Stimulated activated CD8-positive, alpha-beta memory T cell treated with anti-CD3 and anti-CD28 coated beads, Interleukin-4, amount 100 ng/mL, for 1 hour (primary cell): ENCODE measurements around the gene SYNM.

Experiments used
- DNase-seq, 2 donors: peaks; one replicate each; pipeline ENCODE4 v3.0.0-alpha.2; 2020; ENCODE audit warnings: low read depth in 2 of 2, low spot score in 1 of 2

SYNM gene

DNA sequence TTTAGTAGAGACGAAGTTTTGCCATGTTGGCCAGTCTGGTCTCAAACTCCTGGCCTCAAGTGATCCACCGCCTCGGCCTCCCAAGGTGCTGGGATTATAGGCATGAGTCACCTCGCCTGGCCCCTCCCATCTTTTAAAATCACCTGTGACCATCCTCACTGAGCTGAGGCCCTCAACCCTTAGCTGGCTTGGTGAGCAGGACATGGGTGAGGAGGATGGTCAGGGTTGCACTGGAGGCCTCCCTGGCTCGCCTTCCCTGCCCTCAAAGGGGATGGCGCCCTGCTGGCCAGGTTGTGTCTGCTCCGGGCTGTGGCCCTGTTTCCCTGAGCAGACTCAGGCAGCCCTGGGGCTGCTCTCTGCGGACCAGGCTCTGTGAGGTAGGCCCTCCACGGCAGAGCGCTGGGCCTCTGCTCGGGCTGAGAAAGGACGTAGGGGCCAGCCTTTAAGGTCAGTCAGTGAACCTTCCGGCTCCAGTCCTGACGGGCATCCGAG, 33.7 kb downstream of the SYNM start:
- no peak for DNase-seq

DNA sequence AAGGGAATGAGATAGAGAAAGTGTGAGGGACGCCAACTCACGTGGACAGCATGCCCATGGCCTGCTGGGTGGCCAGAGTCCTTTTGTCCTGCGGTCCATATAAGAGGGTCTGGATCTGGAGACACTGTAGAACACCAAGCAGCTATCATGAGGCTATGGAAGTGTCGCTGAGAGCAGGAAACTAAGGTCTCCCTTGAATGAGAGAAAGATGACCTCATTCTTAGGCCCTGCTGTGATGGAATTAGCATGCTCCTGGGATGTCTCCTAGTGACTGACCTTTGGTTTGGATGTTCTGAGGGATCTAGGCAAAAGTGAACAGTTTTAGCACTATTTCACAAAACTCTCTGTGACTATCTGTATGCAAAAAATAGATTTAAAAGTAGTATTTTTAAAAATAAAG, 34.4 kb downstream of the SYNM start:
- DNase-seq, result no peak

DNA sequence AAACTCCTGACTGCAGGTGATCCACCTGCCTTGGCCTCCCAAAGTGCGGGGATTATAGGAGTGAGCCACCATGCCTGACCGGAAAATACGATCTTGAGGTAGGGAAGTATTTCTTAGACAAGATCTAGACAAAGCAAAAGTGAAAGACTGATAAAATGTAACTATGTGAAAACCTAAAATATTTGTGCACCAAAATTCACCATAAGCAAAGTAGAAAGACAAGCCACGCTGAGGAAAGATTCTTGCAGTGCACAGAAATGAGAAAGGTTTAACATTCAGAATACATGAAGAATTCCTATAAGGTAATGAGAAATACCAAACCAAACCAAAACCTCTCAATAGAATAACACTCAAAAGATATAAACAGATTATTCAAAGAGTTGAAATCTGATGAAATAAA, 35.7 kb downstream of the SYNM start:
- DNase-seq, result no peak

DNA sequence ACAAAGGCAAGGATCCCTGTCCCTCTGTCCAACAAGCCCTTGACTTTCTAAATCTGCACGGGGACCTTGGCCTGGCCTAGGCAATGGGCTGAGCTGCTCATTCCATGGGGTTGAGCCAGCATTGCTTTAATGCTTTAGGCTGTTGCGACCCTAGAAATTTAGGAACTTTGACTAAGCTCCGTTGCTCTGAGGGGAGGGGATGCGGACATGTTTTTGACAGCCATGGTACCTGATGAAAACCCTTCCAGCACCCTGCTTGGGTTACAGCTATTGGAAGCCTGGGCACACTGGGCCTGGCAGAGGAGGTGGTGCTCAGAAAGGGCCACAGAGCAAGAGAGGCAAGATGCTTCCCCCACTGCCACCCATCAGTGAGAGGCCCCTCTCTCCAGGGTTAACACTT, 37.1 kb downstream of the SYNM start:
- no peak for DNase-seq

DNA sequence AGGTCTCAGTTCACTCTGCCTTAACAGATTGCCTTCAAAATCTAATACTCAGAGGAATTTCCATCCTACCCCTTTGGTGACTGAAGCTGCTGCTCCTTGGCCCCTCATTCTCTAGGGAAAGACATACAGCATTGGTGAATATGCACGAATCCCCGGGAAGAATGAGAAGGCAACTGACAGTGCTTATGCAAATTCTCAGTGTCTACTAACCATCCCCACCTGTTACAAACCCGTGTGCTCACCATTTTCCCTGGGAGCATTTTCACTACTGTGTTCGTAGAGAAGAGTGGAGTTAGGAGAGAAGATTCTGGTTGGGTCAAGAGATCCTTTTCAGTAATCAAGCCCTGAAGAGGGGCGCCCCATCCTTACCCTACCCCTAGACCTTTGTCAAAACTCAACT, 37.7 kb downstream of the SYNM start:
- no peak for DNase-seq

DNA sequence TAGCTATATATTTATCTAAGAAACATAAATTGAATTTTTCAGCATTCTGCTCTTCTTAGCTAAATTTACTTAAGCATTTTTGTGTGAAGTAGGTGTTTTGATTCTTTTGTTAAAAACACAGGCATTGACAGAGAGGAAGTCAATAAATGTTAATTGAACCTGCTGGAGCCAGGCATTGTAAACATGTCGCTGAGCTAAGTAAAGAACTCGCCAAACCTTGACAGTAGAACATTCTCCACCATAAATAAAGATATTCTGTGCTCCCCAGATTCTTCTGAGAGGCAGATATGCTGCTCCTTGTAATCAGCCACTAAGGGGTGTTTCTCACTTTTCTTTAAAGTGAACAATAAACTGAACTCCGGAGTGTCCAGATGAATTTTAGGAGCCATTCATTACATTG, 38.4 kb downstream of the SYNM start:
- DNase-seq, result no peak

DNA sequence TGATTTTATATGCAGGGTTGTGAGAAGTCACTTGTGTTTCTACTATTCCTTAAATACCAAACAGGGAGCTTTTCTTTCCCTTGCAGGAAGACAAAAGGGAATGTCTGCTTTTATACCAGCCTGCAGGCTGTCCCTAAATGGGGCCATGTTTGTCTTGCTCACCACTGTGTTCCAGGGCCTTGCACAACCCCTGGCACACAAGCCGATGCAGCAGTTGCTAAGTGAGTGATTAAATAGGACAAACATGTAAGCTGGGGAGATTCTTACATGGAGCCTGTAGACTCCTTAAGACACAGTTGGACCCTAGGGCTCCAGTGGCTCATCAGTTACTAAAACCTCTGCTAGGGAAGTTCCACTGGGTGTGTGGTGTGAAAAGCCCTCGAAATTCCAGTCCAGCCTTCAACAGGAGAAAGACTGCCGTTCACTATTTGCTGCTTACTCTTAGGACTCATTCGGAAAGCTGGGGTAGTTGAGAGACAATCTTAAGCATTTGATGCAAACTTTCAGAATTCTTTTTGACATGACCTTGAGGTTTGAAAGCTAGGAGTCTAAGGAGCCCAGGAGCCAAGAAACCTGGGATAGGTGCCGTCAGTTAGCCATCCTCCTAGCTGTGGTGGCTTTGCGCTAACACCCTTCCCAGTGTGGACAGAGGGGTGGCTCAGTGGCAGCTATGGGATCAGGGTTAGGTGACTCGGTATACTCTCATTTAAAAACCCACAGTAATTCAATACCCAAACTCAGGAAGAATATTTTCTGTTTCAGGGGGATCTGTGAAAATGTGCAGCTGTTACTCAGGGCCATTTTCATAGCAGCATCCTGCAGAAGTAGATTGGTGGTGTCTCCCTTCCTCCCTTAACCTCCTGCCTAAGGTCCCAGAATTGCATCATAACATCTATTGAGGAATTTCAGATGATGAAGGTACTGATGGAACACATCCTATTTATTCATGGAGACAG, 39.1 kb downstream of the SYNM start:
- DNase-seq, result no peak

DNA sequence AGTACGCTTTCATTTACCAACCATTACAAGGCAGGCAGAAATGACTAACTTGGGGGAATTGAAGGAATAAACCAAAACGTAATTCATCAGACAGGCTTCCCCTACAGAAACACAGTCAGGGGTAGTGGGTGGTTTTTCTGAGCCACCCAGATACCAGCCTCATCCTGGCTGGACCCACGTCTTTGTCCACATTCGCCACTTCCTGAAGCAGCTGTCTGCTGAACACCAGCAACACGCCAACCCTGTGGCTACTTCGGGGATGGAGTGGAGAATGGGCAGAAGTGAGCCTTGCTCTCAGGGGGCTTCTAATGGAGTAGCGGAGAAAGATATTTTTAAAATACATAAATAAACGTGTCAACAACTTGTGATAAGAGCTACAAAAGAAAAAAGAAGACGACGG, 40.1 kb downstream of the SYNM start:
- no peak for DNase-seq

DNA sequence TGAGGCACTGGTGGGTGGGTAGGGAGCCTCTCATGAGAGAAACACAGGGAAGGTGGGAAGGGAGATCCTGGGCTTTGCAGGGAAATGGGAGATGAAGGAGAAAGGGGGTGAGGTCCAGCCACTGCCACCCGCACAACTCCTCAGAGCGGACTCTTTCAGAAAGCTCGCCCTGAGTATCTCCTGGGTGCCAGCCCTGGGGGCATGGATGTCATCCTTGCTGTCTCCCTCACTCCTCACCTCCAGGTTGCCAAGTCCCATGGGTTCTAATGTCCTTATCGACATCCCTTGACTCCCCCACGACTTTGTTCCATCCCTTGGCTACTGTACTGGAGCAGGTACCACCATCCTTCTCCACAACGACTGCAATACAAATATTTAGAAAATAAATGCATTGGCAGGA, 40.9 kb downstream of the SYNM start:
- DNase-seq, result no peak

DNA sequence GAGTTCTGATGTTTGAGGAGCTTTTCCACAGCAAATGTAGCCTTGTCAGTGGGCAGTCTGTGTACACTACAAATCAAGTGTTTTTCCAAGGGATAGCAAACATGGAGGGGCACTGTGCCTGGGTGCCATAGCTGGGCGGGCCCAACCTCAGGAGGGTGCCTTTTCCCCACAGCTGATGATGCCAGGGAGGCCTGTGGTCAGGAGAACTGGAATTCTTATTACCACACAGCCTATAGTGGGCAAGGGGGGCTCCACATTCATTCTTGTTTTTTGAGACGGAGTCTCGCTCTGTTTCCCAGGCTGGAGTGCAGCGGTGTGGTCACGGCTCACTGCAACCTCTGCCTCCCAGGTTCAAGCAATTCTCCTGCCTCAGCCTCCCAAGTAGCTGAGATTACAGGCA, 41.8 kb downstream of the SYNM start:
- no peak for DNase-seq

DNA sequence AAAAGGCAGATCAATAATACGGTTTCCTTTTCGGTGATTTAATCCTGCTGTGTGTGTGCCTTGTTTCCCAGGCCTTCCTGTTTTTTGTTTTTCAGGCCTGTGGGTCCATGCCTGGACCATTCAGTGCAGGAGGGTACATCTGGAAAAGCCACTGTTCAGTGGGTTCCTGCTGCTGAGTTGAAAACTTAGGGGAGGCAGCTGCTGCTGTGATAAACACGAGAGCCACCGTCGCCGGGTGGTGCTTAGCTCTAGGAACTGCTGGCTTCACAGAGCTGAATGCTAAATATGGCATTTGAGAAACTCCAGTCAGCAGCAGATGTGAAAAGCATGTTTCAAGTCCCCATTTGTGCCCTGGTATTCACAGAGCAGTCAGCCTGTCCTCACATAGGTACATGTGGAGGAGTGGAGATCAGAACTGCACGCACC, 44.0 kb downstream of the SYNM start:
- no peak for DNase-seq

DNA sequence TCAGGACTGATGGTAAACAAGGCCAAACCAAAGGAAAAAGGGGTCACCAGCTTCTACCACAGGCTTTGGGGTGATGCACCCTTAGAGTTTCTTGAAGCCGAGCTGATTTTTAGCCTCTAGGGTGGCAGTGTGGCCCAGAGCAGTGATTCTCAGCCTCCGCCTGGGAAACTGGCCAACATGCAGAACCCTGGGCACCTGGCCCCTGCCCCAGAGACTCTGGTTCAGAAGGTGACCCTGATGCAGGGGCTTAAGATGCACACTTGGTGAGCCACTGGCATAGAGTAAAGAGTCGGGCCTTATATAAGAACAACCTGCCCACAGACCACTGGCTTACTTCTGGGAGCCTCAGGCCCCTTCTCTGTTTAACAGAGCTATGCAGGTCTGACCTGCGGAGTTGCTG, 44.5 kb downstream of the SYNM start:
- no peak for DNase-seq

DNA sequence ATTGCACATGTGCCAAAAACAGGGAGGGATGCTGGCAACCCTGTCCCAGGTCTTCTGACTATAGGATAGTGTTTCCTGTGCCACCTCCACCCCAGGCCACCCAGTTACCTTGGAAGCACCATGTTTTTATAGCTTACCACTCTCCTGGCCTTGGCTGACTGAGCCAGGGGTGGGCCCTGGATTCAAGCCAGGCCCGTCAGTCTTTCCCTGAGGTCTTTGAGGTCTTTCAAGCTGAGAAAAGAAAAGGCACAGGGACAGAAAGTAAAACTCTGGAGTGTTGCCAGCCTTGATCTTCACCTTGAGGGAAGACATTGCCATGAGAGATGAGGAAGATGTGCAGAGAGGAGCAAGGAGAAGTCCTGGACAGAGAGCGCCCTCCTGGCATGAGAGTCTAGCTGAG, 46.3 kb downstream of the SYNM start:
- DNase-seq, result no peak

DNA sequence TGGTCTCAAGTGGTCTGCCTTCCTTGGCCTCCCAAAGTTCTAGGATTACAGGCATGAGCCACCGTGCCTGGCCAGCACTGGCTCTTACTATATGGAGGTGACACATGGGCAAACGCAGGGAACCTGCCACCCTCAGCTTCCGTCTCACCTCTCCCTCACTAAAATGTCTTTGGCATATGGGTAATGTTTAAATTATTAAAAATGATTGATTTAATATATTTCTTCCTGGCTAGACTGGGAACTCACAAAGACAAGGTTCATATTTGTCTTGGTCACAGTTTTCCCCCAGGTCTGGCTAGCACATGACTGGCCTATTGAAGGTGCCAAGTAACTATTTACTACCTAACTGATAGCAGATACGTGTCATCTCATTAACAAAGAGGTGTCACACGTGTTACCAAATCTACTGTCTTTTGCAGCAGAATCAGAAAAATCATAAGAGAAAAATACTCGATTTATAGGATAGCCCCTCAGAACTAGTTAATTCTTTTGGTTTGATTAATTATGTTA, 48.2 kb downstream of the SYNM start:
- no peak for DNase-seq

DNA sequence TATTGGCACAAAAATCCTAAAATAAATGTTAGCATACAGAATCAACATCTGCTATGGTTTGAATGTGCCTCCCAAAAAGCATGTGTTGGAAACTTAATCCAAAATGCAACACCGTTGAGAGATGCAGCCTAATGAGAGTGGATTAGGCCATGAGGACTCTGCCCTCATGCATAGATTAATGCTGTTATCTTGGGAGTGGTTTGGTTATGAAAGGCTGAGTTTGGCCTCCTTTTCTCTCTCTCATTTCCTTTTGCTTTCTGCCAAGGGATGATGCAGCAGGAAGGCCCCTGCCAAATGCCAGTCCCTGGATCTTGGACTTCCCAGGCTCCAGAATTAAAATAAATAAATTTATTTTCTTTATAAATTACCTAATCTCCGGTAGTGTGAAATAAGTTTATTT, 49.4 kb downstream of the SYNM start:
- DNase-seq, result no peak

DNA sequence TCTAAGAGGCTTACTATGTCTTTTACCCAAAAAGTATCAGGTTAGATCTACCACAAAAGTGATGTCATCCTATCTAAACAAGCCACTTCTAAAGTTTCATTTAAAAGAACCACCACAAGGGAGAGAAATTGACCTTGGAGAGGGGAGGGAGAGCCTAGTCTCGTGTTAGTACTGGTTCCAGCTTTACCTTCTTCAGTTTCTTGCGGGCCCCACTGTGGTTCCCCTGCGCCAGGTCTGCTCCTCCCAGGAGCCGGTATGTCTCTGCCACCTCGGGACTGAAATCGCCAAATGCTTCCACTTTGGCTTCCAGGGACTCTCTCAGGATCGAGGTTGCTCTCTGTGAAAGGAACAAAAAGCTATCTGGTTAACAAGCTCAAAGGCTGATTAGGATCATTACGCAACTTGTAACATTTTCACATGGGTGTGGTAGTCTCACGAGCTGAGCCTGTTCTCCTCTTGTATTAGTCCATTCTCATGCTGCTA, 51.1 kb downstream of the SYNM start:
- no peak for DNase-seq

DNA sequence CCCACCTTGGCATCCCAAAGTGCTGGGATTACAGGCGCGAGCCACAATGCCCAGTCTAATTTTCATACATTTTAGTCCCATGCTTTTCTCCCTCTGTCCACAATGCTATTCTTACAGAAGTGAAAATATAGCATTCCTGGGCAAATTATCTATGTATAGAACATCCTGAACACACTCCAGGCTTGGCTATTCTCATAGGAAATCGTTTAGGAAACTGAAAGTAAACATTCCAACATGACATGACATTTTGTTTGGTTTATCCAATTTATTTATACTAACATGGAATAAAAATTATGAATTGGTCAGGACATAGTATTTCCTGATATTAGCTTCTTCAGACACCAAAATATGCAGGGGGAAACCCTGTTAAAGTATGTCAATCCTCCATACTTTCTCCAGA, 52.6 kb downstream of the SYNM start:
- no peak for DNase-seq

DNA sequence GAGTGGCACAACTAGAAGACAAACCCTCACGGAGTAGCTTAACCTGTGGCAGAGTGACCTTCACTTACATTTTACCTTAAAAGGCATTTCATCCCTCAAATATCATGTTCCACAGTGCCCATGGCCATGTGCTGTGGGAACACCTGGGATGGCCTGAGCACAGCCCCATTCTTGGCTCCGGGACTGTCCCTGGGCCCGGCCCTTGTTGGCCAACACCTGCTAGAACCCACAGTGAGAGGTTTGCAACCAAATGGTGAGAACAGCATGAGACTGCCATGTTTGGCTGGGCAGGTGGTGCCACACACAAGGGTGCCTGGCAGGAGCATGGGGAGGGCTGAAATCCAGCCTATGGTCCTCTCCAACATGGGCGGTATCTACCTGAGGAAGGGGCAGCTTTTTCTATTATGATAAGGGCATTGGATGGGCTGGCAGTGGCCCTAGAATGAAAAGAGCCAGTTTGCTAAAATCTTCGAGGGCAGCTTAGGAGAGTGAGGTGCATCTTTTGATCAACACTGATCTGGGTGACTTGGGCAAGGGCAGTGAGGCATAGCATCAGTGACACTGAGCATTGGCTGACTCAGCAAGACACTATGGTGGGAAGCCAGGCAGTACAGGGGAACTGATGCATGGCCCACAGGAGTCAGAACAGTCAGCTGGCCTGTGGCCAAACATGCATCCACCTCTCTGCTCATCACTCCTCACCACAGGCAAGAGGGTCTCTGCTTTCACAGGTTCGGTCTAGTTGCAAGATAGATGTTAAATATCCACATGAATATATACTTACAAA, 53.9 kb downstream of the SYNM start:
- no peak for DNase-seq

DNA sequence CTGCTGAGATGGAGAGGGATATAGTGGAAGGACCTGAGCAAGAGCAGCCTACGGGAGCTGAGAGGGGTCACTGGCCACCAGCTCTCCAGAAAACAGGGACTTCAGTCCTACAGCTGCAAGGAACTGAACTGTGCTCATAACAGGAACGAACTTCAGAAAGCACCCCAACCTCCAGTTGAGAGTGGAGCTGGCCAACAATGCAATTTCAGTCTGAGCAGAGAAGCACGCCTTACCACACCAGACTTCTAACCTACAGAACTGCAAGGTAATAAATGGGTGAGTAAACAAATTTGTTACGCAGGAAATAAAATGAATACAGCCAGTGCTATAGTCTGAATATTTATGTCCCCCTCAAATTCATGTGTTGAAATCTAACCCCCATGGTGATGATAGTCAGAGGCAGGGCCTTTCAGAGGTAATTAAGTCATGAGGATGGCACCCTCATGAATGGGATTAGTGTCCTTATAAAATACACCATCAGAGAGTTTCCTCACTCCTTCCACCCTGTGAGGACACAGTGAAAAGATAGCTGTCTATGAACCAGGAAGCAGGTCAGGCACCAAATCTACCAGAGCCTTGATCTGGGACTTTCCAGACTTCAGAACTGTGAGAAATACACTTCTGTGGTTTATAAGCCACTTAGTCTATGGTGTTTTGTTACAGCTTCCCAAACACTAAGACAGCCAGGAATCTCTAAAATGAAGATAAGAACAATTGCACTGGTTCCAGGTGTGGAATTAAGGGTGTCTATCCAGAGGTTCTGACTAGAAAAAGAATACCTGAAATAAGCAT, 58.6 kb downstream of the SYNM start:
- no peak for DNase-seq

DNA sequence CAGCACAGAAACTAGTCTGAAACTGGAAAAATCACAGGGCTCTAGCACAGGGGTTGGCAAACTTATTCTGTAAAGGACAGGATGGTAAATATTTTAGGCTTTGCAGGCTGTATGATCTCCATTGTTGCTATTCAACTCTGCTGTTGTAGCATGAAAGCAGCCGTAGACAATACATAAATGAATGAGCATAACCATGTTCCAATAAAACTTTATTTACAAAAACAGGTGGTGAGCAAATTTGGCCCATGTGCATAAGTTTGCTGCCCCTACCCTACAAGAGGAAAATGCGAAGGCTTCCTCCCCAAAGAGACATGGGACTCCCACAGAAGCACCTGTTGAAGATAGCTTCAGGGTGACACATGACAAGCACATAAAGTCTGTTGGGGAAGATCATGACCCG, 59.2 kb downstream of the SYNM start:
- no peak for DNase-seq
